Neural cell (in vitro differentiated cells): ENCODE measurements around the gene CFDP1. TPM values are rescaled to one million over a fixed set of nuclear protein-coding genes. Genes with fewer than 3 reads are reported as not detected.

Experiments used
- H2AFZ ChIP-seq: fragments of 200-600, 300-800 bp; sonication (generic), shearing (Covaris generic); 2 replicates; pipeline ENCODE4 v1.6.0; 2014; ENCODE audit warnings: low read depth, mild to moderate bottlenecking, antibody characterized with exemption, low read length, moderate library complexity
- H3F3A ChIP-seq: fragments of 200-600 bp; shearing (Covaris generic); 2 replicates; pipeline ENCODE4 v1.6.1; 2016; ENCODE audit warnings: mild to moderate bottlenecking, moderate library complexity, mixed read lengths, antibody characterized with exemption, low read length; ENCODE audit not compliant: insufficient read depth, poor library complexity, severe bottlenecking
- H3K27ac ChIP-seq: fragments of 200-600, 300-800 bp; sonication (generic), shearing (Covaris generic); 2 replicates; pipeline ENCODE4 v1.5.1; 2014; ENCODE audit warnings: mild to moderate bottlenecking, low read length, moderate library complexity
- H3K27me3 ChIP-seq: fragments of 300-800, 200-600 bp; sonication (generic), shearing (Covaris generic); 2 replicates; pipeline ENCODE4 v1.6.0; 2014; ENCODE audit warnings: mild to moderate bottlenecking, low read depth, low read length, moderate library complexity; ENCODE audit not compliant: insufficient read depth
- H3K36me3 ChIP-seq: fragments of 300-800, 200-600 bp; sonication (generic), shearing (Covaris generic); 2 replicates; pipeline ENCODE4 v1.5.1; 2014; ENCODE audit warnings: mild to moderate bottlenecking, antibody characterized with exemption, low read length, moderate library complexity; ENCODE audit not compliant: insufficient read depth
- H3K4me2 ChIP-seq: fragments of 300-800, 200-600 bp; sonication (generic), shearing (Covaris generic); 2 replicates; pipeline ENCODE4 v1.6.0; 2014; ENCODE audit warnings: mild to moderate bottlenecking, low read length
- H3K4me3 ChIP-seq: fragments of 300-800, 200-600 bp; sonication (generic), shearing (Covaris generic); 2 replicates; pipeline ENCODE4 v1.5.1; 2014; ENCODE audit warnings: mild to moderate bottlenecking, low read length, moderate library complexity
- H3K79me2 ChIP-seq: fragments of 200-600 bp; shearing (Covaris generic); replicated peaks from 2 replicates; pipeline ENCODE4 v1.6.0; 2014; ENCODE audit warnings: mild to moderate bottlenecking, low read length, moderate library complexity; ENCODE audit not compliant: insufficient read depth
- H3K9ac ChIP-seq: fragments of 300-800, 200-600 bp; sonication (generic), shearing (Covaris generic); 2 replicates; pipeline ENCODE4 v1.6.1; 2016; ENCODE audit warnings: mild to moderate bottlenecking, low read length, mixed read lengths
- H3K9me2 ChIP-seq: fragments of 200-600 bp; shearing (Covaris generic); 2 replicates; pipeline ENCODE4 v1.6.1; 2016; ENCODE audit warnings: mild to moderate bottlenecking, low read length, mixed read lengths; ENCODE audit not compliant: insufficient read depth
- H3K9me3 ChIP-seq: fragments of 200-600, 300-800 bp; sonication (generic), shearing (Covaris generic); 2 replicates; pipeline ENCODE4 v1.6.1; 2016; ENCODE audit warnings: mild to moderate bottlenecking, mixed run types, low read length, moderate library complexity, mixed read lengths
- H4K20me1 ChIP-seq: fragments of 200-600 bp; shearing (Covaris generic); 2 replicates; pipeline ENCODE4 v1.6.1; 2016; ENCODE audit warnings: mild to moderate bottlenecking, mixed run types; ENCODE audit not compliant: insufficient read depth
- CTCF ChIP-seq: fragments of 450-650 bp; IDR thresholded peaks from 2 replicates; pipeline ENCODE4 v1.5.1; 2014; ENCODE audit warnings: antibody characterized with exemption, mild to moderate bottlenecking, moderate library complexity; ENCODE audit not compliant: poor library complexity, severe bottlenecking
- EP300 ChIP-seq: fragments of 450-650 bp; conservative IDR thresholded peaks from 2 replicates; pipeline ENCODE4 v1.6.1; 2014; ENCODE audit warnings: antibody characterized with exemption, mild to moderate bottlenecking, moderate library complexity; ENCODE audit not compliant: poor library complexity, severe bottlenecking
- EZH2 ChIP-seq: fragments of 200-600, 300-800 bp; shearing (Covaris generic), sonication (generic); IDR thresholded peaks from 2 replicates; pipeline ENCODE4 v1.6.1; 2014; ENCODE audit warnings: antibody characterized with exemption, low read length, borderline replicate concordance, mild to moderate bottlenecking; ENCODE audit not compliant: insufficient read depth, poor library complexity, severe bottlenecking
- MXI1 ChIP-seq: fragments of 450-650 bp; conservative IDR thresholded peaks from 2 replicates; pipeline ENCODE4 v1.6.1; 2014; ENCODE audit warnings: antibody characterized with exemption, mild to moderate bottlenecking; ENCODE audit not compliant: poor library complexity, severe bottlenecking
- POLR2AphosphoS5 ChIP-seq: IDR thresholded peaks from 2 replicates; pipeline ENCODE4 v1.6.1; 2012
- RAD21 ChIP-seq: fragments of 450-650 bp; conservative IDR thresholded peaks from 2 replicates; pipeline ENCODE4 v1.6.1; 2014; ENCODE audit warnings: antibody characterized with exemption, mild to moderate bottlenecking, moderate library complexity
- SMC3 ChIP-seq: fragments of 450-650 bp; conservative IDR thresholded peaks from 2 replicates; pipeline ENCODE4 v1.6.1; 2014; ENCODE audit warnings: antibody characterized with exemption, mild to moderate bottlenecking, moderate library complexity; ENCODE audit not compliant: poor library complexity
- TAF1 ChIP-seq: IDR thresholded peaks from 2 replicates; pipeline ENCODE4 v1.6.1; 2012; ENCODE audit warnings: low read depth
- polyA plus RNA-seq: library from polyadenylated mRNA; depleted of rRNA; stranded (reverse); fragments of >200 nt; gene quantifications from 2 replicates; pipeline ENCODE4 v1.2.3, GENCODE V29; 2014
- TF ChIP-seq, protein P1 (sequence below): IDR thresholded peaks from 2 replicates; pipeline ENCODE4 v1.6.1; 2012; ENCODE audit warnings: borderline replicate concordance

CFDP1 gene
- polyA plus RNA-seq, 1 donor from 2014 or later, result 201 TPM

DNA sequence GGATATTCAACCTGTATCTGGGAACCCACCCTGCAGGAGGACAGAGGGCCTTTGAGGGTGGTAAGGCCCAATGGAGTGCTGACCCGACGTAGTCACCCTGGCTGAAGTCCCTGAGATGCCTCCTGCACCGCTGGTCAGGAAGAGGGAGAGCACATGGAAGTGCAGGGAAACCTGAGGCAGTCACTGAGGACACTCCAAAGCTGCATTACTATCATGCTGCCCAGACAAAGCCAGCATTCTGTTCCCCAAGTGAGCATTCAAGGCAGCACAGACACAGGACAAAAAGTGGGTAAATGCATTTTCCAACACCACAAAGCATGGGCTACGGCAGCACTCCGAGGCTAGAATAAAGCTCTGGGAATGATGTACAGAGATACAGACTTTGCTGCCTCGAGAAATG is 135.0 kb downstream of the CFDP1 start:
- H3K27ac ChIP-seq, result no peak overlapping the region
- H3K79me2 ChIP-seq, result no peaks in the 10 kb centered on the region
- no peaks in the 10 kb centered on the region for H3K27me3 ChIP-seq
- no peak overlapping the region for H3K4me2 ChIP-seq
- no peak overlapping the region for H3K9ac ChIP-seq
- no peak for TF ChIP-seq SMC3
- TF ChIP-seq EP300, result no peak
- TF ChIP-seq EZH2, result no peak
- TF ChIP-seq TAF1, result no peak
- no peak for TF ChIP-seq POLR2AphosphoS5
- no peak for TF ChIP-seq MXI1
- no peak for TF ChIP-seq RAD21
- TF ChIP-seq, protein P1, sequence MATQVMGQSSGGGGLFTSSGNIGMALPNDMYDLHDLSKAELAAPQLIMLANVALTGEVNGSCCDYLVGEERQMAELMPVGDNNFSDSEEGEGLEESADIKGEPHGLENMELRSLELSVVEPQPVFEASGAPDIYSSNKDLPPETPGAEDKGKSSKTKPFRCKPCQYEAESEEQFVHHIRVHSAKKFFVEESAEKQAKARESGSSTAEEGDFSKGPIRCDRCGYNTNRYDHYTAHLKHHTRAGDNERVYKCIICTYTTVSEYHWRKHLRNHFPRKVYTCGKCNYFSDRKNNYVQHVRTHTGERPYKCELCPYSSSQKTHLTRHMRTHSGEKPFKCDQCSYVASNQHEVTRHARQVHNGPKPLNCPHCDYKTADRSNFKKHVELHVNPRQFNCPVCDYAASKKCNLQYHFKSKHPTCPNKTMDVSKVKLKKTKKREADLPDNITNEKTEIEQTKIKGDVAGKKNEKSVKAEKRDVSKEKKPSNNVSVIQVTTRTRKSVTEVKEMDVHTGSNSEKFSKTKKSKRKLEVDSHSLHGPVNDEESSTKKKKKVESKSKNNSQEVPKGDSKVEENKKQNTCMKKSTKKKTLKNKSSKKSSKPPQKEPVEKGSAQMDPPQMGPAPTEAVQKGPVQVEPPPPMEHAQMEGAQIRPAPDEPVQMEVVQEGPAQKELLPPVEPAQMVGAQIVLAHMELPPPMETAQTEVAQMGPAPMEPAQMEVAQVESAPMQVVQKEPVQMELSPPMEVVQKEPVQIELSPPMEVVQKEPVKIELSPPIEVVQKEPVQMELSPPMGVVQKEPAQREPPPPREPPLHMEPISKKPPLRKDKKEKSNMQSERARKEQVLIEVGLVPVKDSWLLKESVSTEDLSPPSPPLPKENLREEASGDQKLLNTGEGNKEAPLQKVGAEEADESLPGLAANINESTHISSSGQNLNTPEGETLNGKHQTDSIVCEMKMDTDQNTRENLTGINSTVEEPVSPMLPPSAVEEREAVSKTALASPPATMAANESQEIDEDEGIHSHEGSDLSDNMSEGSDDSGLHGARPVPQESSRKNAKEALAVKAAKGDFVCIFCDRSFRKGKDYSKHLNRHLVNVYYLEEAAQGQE, result no peak
- TF ChIP-seq CTCF, result no peak
- H2AFZ ChIP-seq, result no peak overlapping the region
- H3K4me3 ChIP-seq, result no peak overlapping the region
- H3K36me3 ChIP-seq, result no peaks in the 10 kb centered on the region
- no peaks in the 10 kb centered on the region for H3K9me3 ChIP-seq
- no peaks in the 10 kb centered on the region for H4K20me1 ChIP-seq
- H3K9me2 ChIP-seq, result no peaks in the 10 kb centered on the region
- H3F3A ChIP-seq, result no peaks in the 10 kb centered on the region

- no peaks in the 10 kb centered on the region for H3K79me2 ChIP-seq
- no peaks in the 10 kb centered on the region for H4K20me1 ChIP-seq
- no peak overlapping the region for H3K4me3 ChIP-seq
- no peaks in the 10 kb centered on the region for H3F3A ChIP-seq
- no peaks in the 10 kb centered on the region for H3K36me3 ChIP-seq
- no peak overlapping the region for H3K27ac ChIP-seq
- no peaks in the 10 kb centered on the region for H3K27me3 ChIP-seq
- H2AFZ ChIP-seq, result no peak overlapping the region
- H3K9ac ChIP-seq, result no peak overlapping the region
- TF ChIP-seq, protein P1, result no peak
- TF ChIP-seq POLR2AphosphoS5, result no peak
- TF ChIP-seq EZH2, result no peak
- TF ChIP-seq MXI1, result no peak
- no peak for TF ChIP-seq RAD21
- no peak for TF ChIP-seq SMC3
- no peak for TF ChIP-seq CTCF
- TF ChIP-seq TAF1, result no peak
- TF ChIP-seq EP300, result no peak
- no peaks in the 10 kb centered on the region for H3K9me3 ChIP-seq
- H3K4me2 ChIP-seq, result no peak overlapping the region
- no peaks in the 10 kb centered on the region for H3K9me2 ChIP-seq
Observed at GRCh38 chr16:75296606-75297005, 136.7 kb downstream of the CFDP1 start.
